Loucy (cell line): Measurements from ENCODE around the gene SYAP1.

Experiments
- H2AFZ ChIP-seq: fragments of 200-600 bp; sonication (generic); 2 replicates; pipeline ENCODE4 v1.6.0; 2016; ENCODE audit warnings: antibody characterized with exemption, mild to moderate bottlenecking, low read length, moderate library complexity
- H3F3A ChIP-seq: fragments of 200-600 bp; 2 replicates; pipeline ENCODE4 v1.6.0; 2016; ENCODE audit warnings: antibody characterized with exemption, low read depth, mild to moderate bottlenecking
- H3K27me3 ChIP-seq: fragments of 200-600 bp; sonication (generic); 2 replicates; pipeline ENCODE4 v1.6.1; 2014; ENCODE audit warnings: low read length, mild to moderate bottlenecking; ENCODE audit not compliant: insufficient read depth, poor library complexity, severe bottlenecking
- H3K36me3 ChIP-seq: fragments of 200-600 bp; sonication (generic); 2 replicates; pipeline ENCODE4 v1.6.1; 2016; ENCODE audit warnings: low read length; ENCODE audit not compliant: insufficient read depth
- H3K4me1 ChIP-seq: fragments of 200-600 bp; sonication (generic); 2 replicates; pipeline ENCODE4 v1.5.1; 2014; ENCODE audit warnings: low read length, mild to moderate bottlenecking; ENCODE audit not compliant: insufficient read depth, poor library complexity, severe bottlenecking
- H3K4me2 ChIP-seq: fragments of 200-600 bp; sonication (generic); 2 replicates; pipeline ENCODE4 v1.6.0; 2014; ENCODE audit warnings: antibody characterized with exemption, low read length, low read depth, mild to moderate bottlenecking; ENCODE audit not compliant: poor library complexity, severe bottlenecking
- H3K4me3 ChIP-seq: fragments of 200-600 bp; sonication (generic); 2 replicates; pipeline ENCODE4 v1.5.1; 2014; ENCODE audit warnings: low read length, mild to moderate bottlenecking, mixed read lengths; ENCODE audit not compliant: poor library complexity, severe bottlenecking
- H3K79me2 ChIP-seq: fragments of 200-600 bp; sonication (generic); 2 replicates; pipeline ENCODE4 v1.6.1; 2014; ENCODE audit warnings: low read length; ENCODE audit not compliant: insufficient read depth
- H3K9ac ChIP-seq: fragments of 200-600 bp; sonication (generic); 2 replicates; pipeline ENCODE4 v1.6.0; 2014; ENCODE audit warnings: mild to moderate bottlenecking, low read depth, low read length, moderate library complexity; ENCODE audit not compliant: poor library complexity, severe bottlenecking
- H3K9me2 ChIP-seq: fragments of 200-600 bp; sonication (generic); replicated peaks from 2 replicates; pipeline ENCODE4 v1.6.1; 2016; ENCODE audit warnings: low read depth, low read length, mixed read lengths
- H3K9me3 ChIP-seq: fragments of 200-600 bp; sonication (generic); 2 replicates; pipeline ENCODE4 v1.6.1; 2014; ENCODE audit warnings: mild to moderate bottlenecking, antibody characterized with exemption, low read length, low read depth; ENCODE audit not compliant: insufficient read depth
- H4K20me1 ChIP-seq: fragments of 200-600 bp; sonication (generic); 2 replicates; pipeline ENCODE4 v1.6.0; 2014; ENCODE audit warnings: antibody characterized with exemption, low read length, mild to moderate bottlenecking; ENCODE audit not compliant: insufficient read depth, poor library complexity, severe bottlenecking
- EZH2phosphoT487 ChIP-seq: fragments of 200-600 bp; IDR thresholded peaks from 2 replicates; pipeline ENCODE4 v1.6.1; 2018; ENCODE audit warnings: antibody characterized with exemption, mild to moderate bottlenecking, moderate library complexity, borderline replicate concordance
- TF ChIP-seq, protein P1 (sequence below): fragments of 200-600 bp; sonication (generic); conservative IDR thresholded peaks from 2 replicates; pipeline ENCODE4 v1.5.1; 2014; ENCODE audit warnings: mild to moderate bottlenecking, antibody characterized with exemption, low read length

The SYAP1 gene

GRCh38 chrX:16702700-16703599, 16.5 kb upstream of the SYAP1 start:
- no peak overlapping the region for H2AFZ ChIP-seq
- no peaks in the 10 kb centered on the region for H3K4me1 ChIP-seq
- no peak for TF ChIP-seq EZH2phosphoT487
- TF ChIP-seq, protein P1, sequence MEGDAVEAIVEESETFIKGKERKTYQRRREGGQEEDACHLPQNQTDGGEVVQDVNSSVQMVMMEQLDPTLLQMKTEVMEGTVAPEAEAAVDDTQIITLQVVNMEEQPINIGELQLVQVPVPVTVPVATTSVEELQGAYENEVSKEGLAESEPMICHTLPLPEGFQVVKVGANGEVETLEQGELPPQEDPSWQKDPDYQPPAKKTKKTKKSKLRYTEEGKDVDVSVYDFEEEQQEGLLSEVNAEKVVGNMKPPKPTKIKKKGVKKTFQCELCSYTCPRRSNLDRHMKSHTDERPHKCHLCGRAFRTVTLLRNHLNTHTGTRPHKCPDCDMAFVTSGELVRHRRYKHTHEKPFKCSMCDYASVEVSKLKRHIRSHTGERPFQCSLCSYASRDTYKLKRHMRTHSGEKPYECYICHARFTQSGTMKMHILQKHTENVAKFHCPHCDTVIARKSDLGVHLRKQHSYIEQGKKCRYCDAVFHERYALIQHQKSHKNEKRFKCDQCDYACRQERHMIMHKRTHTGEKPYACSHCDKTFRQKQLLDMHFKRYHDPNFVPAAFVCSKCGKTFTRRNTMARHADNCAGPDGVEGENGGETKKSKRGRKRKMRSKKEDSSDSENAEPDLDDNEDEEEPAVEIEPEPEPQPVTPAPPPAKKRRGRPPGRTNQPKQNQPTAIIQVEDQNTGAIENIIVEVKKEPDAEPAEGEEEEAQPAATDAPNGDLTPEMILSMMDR = no peak
- no peaks in the 10 kb centered on the region for H3K79me2 ChIP-seq
- H3K36me3 ChIP-seq = no peaks in the 10 kb centered on the region
- no peak overlapping the region for H3K9ac ChIP-seq
- H3K27me3 ChIP-seq = no peaks in the 10 kb centered on the region
- no peaks in the 10 kb centered on the region for H3K9me2 ChIP-seq
- no peak overlapping the region for H3K4me2 ChIP-seq
- H3K4me3 ChIP-seq = no peak overlapping the region
- no peaks in the 10 kb centered on the region for H4K20me1 ChIP-seq
- H3F3A ChIP-seq = no peaks in the 10 kb centered on the region
- no peaks in the 10 kb centered on the region for H3K9me3 ChIP-seq

- no peaks in the 10 kb centered on the region for H3K9me2 ChIP-seq
- no peaks in the 10 kb centered on the region for H3K4me1 ChIP-seq
- TF ChIP-seq, protein P1 = no peak
- no peak for TF ChIP-seq EZH2phosphoT487
- H2AFZ ChIP-seq = no peak overlapping the region
- no peaks in the 10 kb centered on the region for H3K36me3 ChIP-seq
- H4K20me1 ChIP-seq = no peaks in the 10 kb centered on the region
- no peak overlapping the region for H3K9ac ChIP-seq
- H3K4me2 ChIP-seq = no peak overlapping the region
- no peak overlapping the region for H3K4me3 ChIP-seq
- H3F3A ChIP-seq = no peaks in the 10 kb centered on the region
- no peaks in the 10 kb centered on the region for H3K79me2 ChIP-seq
- H3K9me3 ChIP-seq = no peaks in the 10 kb centered on the region
- no peaks in the 10 kb centered on the region for H3K27me3 ChIP-seq
These were observed 14.0 kb upstream of the SYAP1 start for GRCh38 chrX:16705370-16705769.

GRCh38 chrX:16708016-16708415, 11.4 kb upstream of the SYAP1 start:
- Histone ChIP-seq H2AFZ (no peak overlapping the region), H3K9ac (no peak overlapping the region), H3K4me2 (no peak overlapping the region), H3K4me1 (peaks cover 7% of the 10 kb centered on the region), H3K9me3 (no peaks in the 10 kb centered on the region), H3K79me2 (peaks cover 21% of the 10 kb centered on the region; the same call in 1 of the 2 replicates), H3K9me2 (no peaks in the 10 kb centered on the region), H3K27me3 (no peaks in the 10 kb centered on the region), H3K4me3 (no peak overlapping the region), H3F3A (no peaks in the 10 kb centered on the region), H4K20me1 (no peaks in the 10 kb centered on the region), H3K36me3 (no peaks in the 10 kb centered on the region)
- TF ChIP-seq, protein P1 = no peak
- no peak for TF ChIP-seq EZH2phosphoT487
